RCC 7860 (cell line): Measurements from ENCODE around the gene TNFAIP8.

ENCODE experiments used
- DNase-seq: peaks from one replicate; pipeline ENCODE4 v3.0.0-alpha.2; 2015; ENCODE audit warnings: low spot score
- FAIRE-seq: peaks from 2 replicates; lab custom pipeline; 2012; peaks lifted over from hg19 to GRCh38; lab: Jason Lieb, UNC

TNFAIP8 gene

GRCh38 chr5:119345861-119346260 is 10.0 kb upstream of the TNFAIP8 start:
- DNase-seq (no peak), FAIRE-seq (no peak)

DNA sequence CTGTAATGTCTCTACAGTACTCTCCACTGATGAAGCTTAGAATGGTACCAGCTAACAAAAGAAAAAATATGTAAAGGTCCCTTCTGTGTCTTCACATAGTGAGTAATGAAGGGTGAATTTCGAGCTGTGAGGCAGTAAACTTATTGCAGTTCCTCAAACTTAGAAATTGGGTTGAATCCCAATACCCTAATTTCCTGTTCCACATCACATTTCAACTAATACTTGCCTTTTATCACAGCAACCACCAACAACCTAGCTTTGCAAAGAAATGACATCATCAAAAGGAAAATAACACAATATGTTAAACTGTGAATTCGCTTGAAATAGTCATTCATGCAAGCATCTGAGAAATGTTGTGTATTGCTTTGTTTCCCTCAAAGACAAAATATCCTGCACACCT is 9.4 kb upstream of the TNFAIP8 start:
- DNase-seq, result no peak
- no peak for FAIRE-seq

DNA sequence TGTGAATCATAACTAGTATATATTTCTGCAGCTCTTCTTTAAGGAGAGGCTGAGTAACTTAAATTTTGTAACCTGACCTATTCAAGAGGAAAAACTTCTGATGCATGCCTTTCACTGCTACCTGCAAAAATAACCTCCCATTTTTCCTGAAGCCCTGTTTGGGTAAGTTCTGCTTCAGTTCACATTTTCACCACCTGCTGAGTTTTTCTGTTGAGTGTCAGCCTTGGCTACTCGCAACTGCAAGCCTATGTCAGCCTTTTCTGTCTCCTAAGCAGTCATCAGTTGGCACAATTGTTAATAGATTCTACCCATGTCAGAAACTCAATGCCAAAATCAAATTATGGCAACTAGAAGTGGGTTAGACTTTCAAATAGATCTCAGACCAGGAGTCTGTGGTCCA is 8.2 kb upstream of the TNFAIP8 start:
- FAIRE-seq, result peak; percentile 91
- DNase-seq, result peak; percentile 68

DNA sequence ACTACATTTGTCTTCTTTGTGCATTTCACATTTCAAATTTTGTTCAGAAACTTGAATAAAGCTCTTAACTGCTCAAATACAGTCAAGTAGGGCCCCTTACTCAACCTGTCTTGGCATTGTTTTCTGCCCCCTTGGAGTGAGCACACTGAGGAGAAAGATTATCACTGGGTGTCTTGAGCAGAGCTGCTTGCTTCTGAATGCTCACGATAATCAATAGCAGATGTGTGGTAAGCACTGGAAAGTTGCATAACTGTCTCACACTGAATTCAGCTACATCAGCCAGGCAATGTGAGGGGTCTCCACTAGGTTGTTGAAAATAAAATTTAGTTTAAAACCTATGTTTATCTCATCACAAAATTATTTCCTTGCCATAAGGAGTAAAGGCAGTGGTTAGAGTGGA is 7.8 kb upstream of the TNFAIP8 start:
- FAIRE-seq, result no peak
- no peak for DNase-seq

GRCh38 chr5:119353213-119353612 is 2.6 kb upstream of the TNFAIP8 start:
- FAIRE-seq, result no peak
- DNase-seq, result no peak

DNA sequence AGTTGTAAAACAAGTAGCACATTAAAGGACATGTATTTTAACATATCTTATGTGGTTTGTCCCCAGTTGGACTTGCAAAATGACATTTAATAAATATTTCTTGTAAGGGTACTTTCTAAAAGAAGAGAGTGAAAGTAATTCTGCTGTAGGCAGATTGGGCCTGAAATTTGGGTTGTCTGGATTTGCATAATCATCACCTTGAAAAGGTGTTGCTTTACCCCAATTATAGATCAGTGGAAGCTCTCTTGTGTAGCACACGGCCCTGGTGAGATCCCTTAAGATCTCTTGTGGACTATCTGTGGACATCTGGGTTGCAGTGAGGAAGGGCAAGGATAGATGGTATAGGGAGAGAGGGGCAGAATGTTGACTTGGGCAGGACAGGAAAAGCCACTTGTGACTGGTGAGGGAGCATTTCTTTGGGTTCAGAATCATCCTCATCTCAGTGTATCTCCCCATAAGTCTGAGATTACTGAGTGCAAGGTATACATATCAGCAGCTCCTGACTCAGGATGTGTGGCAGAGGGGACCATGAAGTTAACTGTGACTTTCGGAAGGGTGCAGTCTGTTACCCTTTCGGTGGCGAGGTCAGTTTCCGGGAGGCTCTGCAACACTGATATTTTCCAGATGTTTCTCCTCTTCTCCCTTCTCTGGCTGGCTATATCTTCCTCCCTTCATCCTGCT is 2.0 kb upstream of the TNFAIP8 start:
- FAIRE-seq (no peak), DNase-seq (no peak)

GRCh38 chr5:119354537-119355243 is 1.1 kb upstream of the TNFAIP8 start:
- DNase-seq (no peak), FAIRE-seq (no peak)

DNA sequence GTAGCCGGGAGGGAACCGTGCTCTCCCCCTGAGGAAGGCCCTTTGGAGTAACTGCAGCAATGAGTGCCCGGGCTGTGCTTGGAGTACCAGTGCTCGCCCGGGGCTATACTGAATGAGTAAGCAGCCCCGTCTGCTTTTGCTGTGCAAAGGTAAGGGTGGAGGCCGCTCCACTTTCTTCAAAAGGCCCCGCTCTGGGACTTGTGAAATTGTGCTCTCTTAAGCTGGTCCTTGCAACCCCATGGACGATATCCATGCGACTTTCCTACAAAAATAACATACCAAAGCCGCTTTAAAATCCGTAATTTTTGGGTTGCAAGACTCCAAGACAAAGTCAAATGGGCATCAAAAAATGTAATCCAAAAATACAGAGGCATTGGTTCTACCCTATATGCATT is 578 bp upstream of the TNFAIP8 start:
- DNase-seq (no peak), FAIRE-seq (no peak)

DNA sequence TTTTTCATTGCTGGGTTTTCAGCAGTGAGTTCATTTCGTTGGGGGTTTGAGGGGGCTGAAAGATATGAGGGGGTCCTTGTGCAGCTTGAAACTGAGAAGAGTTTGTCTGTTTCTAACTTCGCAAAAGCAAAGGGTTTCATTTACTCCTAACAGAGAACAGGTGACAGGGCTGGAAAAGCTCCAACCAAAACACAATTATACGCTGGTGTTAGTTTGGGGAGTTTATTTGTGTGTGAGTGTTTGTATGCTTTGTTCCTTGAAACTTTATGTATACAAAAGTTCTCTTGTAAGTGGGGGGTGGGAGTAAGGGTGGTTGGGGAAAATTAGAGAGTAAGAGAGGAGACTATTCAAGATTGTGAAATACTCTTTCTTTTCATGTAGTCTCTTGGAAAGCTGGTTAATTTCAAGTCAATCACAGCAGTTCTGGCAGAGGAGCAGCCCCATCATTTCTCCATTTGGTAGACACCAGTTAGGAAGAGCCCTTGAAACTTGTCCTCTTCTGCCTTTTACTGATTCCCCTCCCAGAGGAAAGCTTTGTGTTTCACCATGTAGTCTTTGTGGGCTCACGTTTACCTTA is 881 bp downstream of the TNFAIP8 start:
- FAIRE-seq (no peak), DNase-seq (no peak)

GRCh38 chr5:119357270-119357669 is 1.5 kb downstream of the TNFAIP8 start:
- no peak for FAIRE-seq
- no peak for DNase-seq

GRCh38 chr5:119357808-119358529 is 2.1 kb downstream of the TNFAIP8 start:
- FAIRE-seq (no peak), DNase-seq (no peak)

- DNase-seq (no peak), FAIRE-seq (no peak)
Observed at GRCh38 chr5:119358530-119358900, 2.7 kb downstream of the TNFAIP8 start.

GRCh38 chr5:119358901-119359603 is 3.2 kb downstream of the TNFAIP8 start:
- no peak for DNase-seq
- FAIRE-seq, result no peak

DNA sequence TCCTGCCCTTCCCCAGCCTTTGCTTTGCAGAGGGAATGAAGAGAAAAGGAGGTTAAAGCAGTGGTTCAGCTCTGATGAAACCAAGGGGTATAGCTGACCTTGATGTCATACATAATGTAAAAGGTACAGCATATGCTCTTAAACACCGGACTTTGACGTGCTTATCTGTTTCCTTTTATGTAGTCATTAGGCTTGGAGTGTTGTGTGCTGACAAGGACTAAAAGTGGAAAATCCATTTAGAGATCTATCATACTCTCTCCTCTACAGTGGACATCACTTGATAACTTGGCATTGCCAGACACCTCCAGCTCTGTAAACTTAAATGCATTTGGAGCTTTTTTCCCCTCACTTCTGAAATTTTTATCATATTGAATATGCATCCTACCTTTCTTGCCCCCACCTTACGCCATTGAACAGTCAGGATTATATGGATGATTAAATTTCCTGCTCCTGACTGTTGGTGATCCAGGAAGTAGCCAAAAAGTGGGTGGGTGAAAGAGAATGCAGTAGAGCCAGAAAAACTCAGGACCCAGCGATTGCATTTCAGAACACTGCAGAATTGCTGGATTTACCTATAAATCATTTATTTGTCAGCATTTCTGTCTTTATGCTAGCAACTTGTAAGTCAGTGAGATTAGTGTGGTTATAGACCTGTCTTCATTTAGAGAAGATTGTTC is 4.1 kb downstream of the TNFAIP8 start:
- FAIRE-seq (no peak), DNase-seq (no peak)

DNA sequence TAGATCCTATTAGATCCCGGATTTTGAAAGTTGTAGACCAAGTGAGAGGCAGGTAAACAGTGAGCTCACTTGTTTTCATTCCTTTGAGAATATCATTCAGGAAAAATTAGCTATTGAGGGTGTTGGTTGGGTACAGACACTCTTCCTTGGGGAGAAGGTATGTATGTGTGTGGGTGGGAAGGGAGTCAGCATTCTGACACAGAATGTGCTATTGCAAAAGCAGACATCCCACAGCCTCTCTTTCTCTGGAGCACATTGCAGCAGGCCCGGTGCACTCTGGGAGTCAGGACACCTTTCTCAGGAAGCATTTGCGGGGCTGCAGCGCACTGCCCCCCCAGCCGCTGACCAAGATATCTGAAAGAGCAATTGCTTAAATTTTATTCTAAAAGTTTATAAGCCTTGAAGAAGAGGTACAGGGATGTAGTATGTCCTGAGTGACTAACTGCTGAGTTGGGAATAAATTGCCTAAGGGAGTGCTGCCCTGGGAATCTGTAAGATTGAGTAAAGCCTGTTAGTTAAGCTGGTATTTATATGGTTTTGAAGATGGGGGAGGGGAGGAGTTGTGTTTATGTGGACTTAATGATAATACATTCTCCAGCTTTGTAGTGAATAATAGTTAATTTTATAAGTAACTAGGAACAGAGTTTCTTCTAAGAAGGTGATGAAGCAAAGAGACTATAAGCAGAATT is 5.2 kb downstream of the TNFAIP8 start:
- DNase-seq, result no peak
- FAIRE-seq, result no peak

- FAIRE-seq, result no peak
- no peak for DNase-seq
Observed at GRCh38 chr5:119361594-119362125, 5.8 kb downstream of the TNFAIP8 start.

DNA sequence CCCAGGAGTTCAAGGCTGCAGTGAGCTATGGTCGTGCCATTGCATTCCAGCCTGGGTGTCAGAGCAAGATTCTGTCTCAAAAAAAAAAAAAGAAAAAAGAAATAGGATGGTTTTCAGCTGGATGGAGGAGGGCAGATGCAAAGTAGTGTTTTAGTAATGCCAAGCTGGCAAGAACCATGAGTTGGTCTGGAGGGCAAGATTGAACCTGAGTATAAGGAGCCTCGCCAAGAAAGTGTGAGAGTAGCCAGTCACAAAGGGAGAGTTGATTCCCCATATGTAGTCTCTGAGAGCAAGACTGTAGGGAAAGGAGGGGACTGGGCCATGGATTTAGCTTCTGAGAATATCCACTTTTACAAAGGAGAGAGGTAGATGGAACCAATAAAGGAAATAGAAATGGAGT is 6.9 kb downstream of the TNFAIP8 start:
- DNase-seq (no peak), FAIRE-seq (no peak)

GRCh38 chr5:119363271-119363670 is 7.5 kb downstream of the TNFAIP8 start:
- FAIRE-seq (no peak), DNase-seq (no peak)

DNA sequence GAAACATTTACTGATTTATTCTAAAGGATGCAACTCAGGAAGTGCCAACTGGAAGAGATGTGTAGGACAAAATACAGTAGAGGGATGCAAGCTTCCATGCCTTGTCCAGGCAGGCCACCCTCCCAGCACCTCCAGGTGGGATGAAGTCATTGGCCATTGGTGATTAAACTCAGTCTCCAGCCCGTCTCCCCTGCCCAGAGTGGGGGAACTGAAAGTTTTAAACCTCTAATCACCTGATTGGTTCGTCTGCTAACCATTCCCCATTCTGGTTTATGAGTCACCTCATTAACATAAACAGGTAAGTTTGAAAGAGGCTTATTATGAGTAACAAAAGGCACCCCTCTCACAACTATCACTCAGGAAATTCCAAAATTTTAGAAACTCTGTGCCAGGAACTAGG is 8.1 kb downstream of the TNFAIP8 start:
- no peak for FAIRE-seq
- no peak for DNase-seq
